Activated effector memory CD4-positive, alpha-beta T cell treated with anti-CD3 and anti-CD28 coated beads, Interleukin-2, amount 50 U/mL, for 16 hours (primary cell): ENCODE data around the gene MRPS15.
A peak's percentile ranks its signal among the peaks of the same experiment; 100 is the strongest.

Experiments used
- DNase-seq: peaks from one replicate; pipeline ENCODE4 v3.0.0-alpha.2; 2020

MRPS15 gene

GRCh38 chr1:36456391-36456928 lies 7.7 kb downstream of the MRPS15 start:
- DNase-seq = no peak

- DNase-seq = no peak
These were observed 8.8 kb downstream of the MRPS15 start for GRCh38 chr1:36455386-36455785.

- DNase-seq = no peak
These were observed 10.4 kb downstream of the MRPS15 start for GRCh38 chr1:36453600-36454388.

- DNase-seq = no peak
These were observed 11.1 kb downstream of the MRPS15 start for GRCh38 chr1:36453051-36453450.

- no peak for DNase-seq
These were observed 13.3 kb downstream of the MRPS15 start for GRCh38 chr1:36450919-36451305.

GRCh38 chr1:36450270-36450918 lies 13.8 kb downstream of the MRPS15 start, which contains the start of gene OSCP1:
OSCP1 (minus strand) TSS chr1:36450451; CDS start chr1:36450369, 82 bp downstream.
- DNase-seq = peak; percentile 94

- DNase-seq = no peak
These were observed 15.6 kb downstream of the MRPS15 start for GRCh38 chr1:36448530-36449056.

- no peak for DNase-seq
These were observed 16.7 kb downstream of the MRPS15 start for GRCh38 chr1:36447450-36447849.

- no peak for DNase-seq
These were observed 17.4 kb downstream of the MRPS15 start for GRCh38 chr1:36446746-36447145.

GRCh38 chr1:36446271-36446670 lies 17.9 kb downstream of the MRPS15 start:
- no peak for DNase-seq

GRCh38 chr1:36443297-36443696 lies 20.9 kb downstream of the MRPS15 start:
- DNase-seq = no peak

- no peak for DNase-seq
These were observed 21.8 kb downstream of the MRPS15 start for GRCh38 chr1:36442337-36442736.

GRCh38 chr1:36440646-36441045 lies 23.5 kb downstream of the MRPS15 start:
- no peak for DNase-seq

GRCh38 chr1:36440044-36440443 lies 24.1 kb downstream of the MRPS15 start:
- no peak for DNase-seq

GRCh38 chr1:36438715-36439114 lies 25.5 kb downstream of the MRPS15 start:
- no peak for DNase-seq

GRCh38 chr1:36436821-36437220 lies 27.4 kb downstream of the MRPS15 start:
- DNase-seq = no peak

- DNase-seq = no peak
These were observed 31.1 kb downstream of the MRPS15 start for GRCh38 chr1:36433102-36433501.

- no peak for DNase-seq
These were observed 31.6 kb downstream of the MRPS15 start for GRCh38 chr1:36432616-36433015.

GRCh38 chr1:36425791-36426190 lies 38.4 kb downstream of the MRPS15 start:
- no peak for DNase-seq

- DNase-seq = no peak
These were observed 42.5 kb downstream of the MRPS15 start for GRCh38 chr1:36421649-36422048.

GRCh38 chr1:36420836-36421317 lies 43.3 kb downstream of the MRPS15 start:
- peak; percentile 96 for DNase-seq

GRCh38 chr1:36420409-36420808 lies 43.8 kb downstream of the MRPS15 start:
- no peak for DNase-seq

- no peak for DNase-seq
These were observed 44.6 kb downstream of the MRPS15 start for GRCh38 chr1:36419569-36419968.

- DNase-seq = no peak
These were observed 45.0 kb downstream of the MRPS15 start for GRCh38 chr1:36419140-36419539.
